Tibial nerve (tissue), 4 donors: ENCODE results near the gene ERC2. TPM values are rescaled to one million over a fixed set of nuclear protein-coding genes. Genes with fewer than 3 reads are reported as not detected.

ENCODE experiments used
- DNase-seq, 2 donors: peaks; one replicate each; pipeline ENCODE4 v3.0.0-alpha.2; 2019; ENCODE audit warnings: low spot score in 2 of 2
- H3K27ac ChIP-seq, 4 donors: fragments of 200-600 bp; sonication (generic) in 3 of 4; one replicate each; pipeline ENCODE4 v1.5.1; 2017 to 2019; ENCODE audit warnings: mild to moderate bottlenecking in 1 of 4
- H3K27me3 ChIP-seq, 2 donors: fragments of 200-600 bp; sonication (generic) in 1 of 2; one replicate each; pipeline versions ENCODE4 v1.5.1 to v1.6.0; 2017 to 2019
- H3K36me3 ChIP-seq, 3 donors: fragments of 200-600 bp; sonication (generic); one replicate each; pipeline ENCODE4 v1.5.1; 2018 to 2019
- H3K4me1 ChIP-seq, 4 donors: fragments of 200-600 bp; sonication (generic) in 3 of 4; one replicate each; pipeline ENCODE4 v1.5.1; 2017 to 2019
- H3K4me3 ChIP-seq, 4 donors: fragments of 200-600 bp; sonication (generic) in 3 of 4; one replicate each; pipeline ENCODE4 v1.5.1; 2017 to 2019; ENCODE audit warnings: mild to moderate bottlenecking in 1 of 4, moderate library complexity in 1 of 4
- H3K9me3 ChIP-seq, 4 donors: fragments of 200-600 bp; sonication (generic) in 3 of 4; one replicate each; pipeline ENCODE4 v1.5.1; 2017 to 2019
- CTCF ChIP-seq, 5 experiments: fragments of 200-600 bp in 3 of 5; fragments of 450-650 bp in 2 of 5; sonication (generic) in 3 of 5; IDR thresholded peaks; one replicate each; pipeline ENCODE4 v1.5.1; 2016 to 2019; ENCODE audit warnings: antibody characterized with exemption in 5 of 5, mild to moderate bottlenecking in 3 of 5, moderate library complexity in 2 of 5
- EP300 ChIP-seq, 2 donors: sonication (generic); formaldehyde crosslinking; IDR thresholded peaks; one replicate each; pipeline ENCODE4 v1.6.1; 2017; ENCODE audit warnings: antibody characterized with exemption in 2 of 2, mild to moderate bottlenecking in 1 of 2
- POLR2A ChIP-seq, 2 donors: fragments of 450-650 bp; IDR thresholded peaks; one replicate each; pipeline ENCODE4 v1.6.1; 2017; ENCODE audit warnings: antibody characterized with exemption in 2 of 2, mild to moderate bottlenecking in 2 of 2, moderate library complexity in 2 of 2
- WGBS, 2 donors: methylation state at CpG; one replicate each; pipeline ENCODE4 v1.1.5; 2018; 5-methylcytosine and 5-hydroxymethylcytosine counted together
- small RNA-seq: library from RNA; depleted of rRNA; stranded (forward); fragments of <200 nt; gene quantifications from one replicate; pipeline ENCODE3, GENCODE V24; 2016
- total RNA-seq, 4 donors: library from RNA; depleted of rRNA; stranded (reverse); fragments of >200 nt; gene quantifications; one replicate each; pipeline ENCODE4 v1.1.0, GENCODE V29; 2016

ERC2 gene
- total RNA-seq, 4 donors from 2014 or later = 0.84 to 0.98 (median 0.90) TPM; not detected in 1

GRCh38 chr3:55467099-55467498 lies 1001.2 kb downstream of the ERC2 start:
- DNase-seq = no peak
- H3K36me3 ChIP-seq = peaks cover 0 to 5% (median 0%) of the 10 kb centered on the region in 3 donors
- 37 to 58% methylated on average over 2 of the region's 2 CpGs for WGBS, 2 donors
- no peak overlapping the region for H3K27ac ChIP-seq
- no peaks in the 10 kb centered on the region for H3K4me1 ChIP-seq
- H3K27me3 ChIP-seq = no peaks in the 10 kb centered on the region
- H3K4me3 ChIP-seq = no peak overlapping the region
- H3K9me3 ChIP-seq = no peaks in the 10 kb centered on the region
- TF ChIP-seq POLR2A (IDR thresholded peaks at IDR 0.05) (no peak), CTCF (IDR thresholded peaks at IDR 0.05) (no peak), EP300 (IDR thresholded peaks at IDR 0.05) (no peak)

- no peak for TF ChIP-seq CTCF (IDR thresholded peaks at IDR 0.05)
- TF ChIP-seq EP300 (IDR thresholded peaks at IDR 0.05) = no peak
- TF ChIP-seq POLR2A (IDR thresholded peaks at IDR 0.05) = no peak
- Histone ChIP-seq H3K9me3 (no peaks in the 10 kb centered on the region), H3K36me3 (peaks cover 0 to 5% (median 0%) of the 10 kb centered on the region in 3 donors), H3K27me3 (no peaks in the 10 kb centered on the region), H3K27ac (no peak overlapping the region), H3K4me3 (no peak overlapping the region), H3K4me1 (no peaks in the 10 kb centered on the region)
- no peak for DNase-seq
- WGBS, 2 donors = 64 to 68% methylated on average over 3 of the region's 3 CpGs
Observed at GRCh38 chr3:55466526-55466925, 1001.7 kb downstream of the ERC2 start.

- no peaks in the 10 kb centered on the region for H3K4me1 ChIP-seq
- 94 to 100% methylated on average over 1 of the region's 1 CpG for WGBS, 2 donors
- H3K36me3 ChIP-seq = no peaks in the 10 kb centered on the region
- no peaks in the 10 kb centered on the region for H3K9me3 ChIP-seq
- no peaks in the 10 kb centered on the region for H3K27me3 ChIP-seq
- TF ChIP-seq EP300 (IDR thresholded peaks at IDR 0.05) = no peak
- H3K27ac ChIP-seq = no peak overlapping the region
- no peak for DNase-seq
- no peak overlapping the region for H3K4me3 ChIP-seq
Observed at GRCh38 chr3:55461896-55462295, 1006.4 kb downstream of the ERC2 start.

GRCh38 chr3:55459838-55460237 lies 1008.4 kb downstream of the ERC2 start:
- TF ChIP-seq CTCF (IDR thresholded peaks at IDR 0.05) (no peak), EP300 (IDR thresholded peaks at IDR 0.05) (no peak), POLR2A (IDR thresholded peaks at IDR 0.05) (no peak)
- Histone ChIP-seq H3K36me3 (no peaks in the 10 kb centered on the region), H3K9me3 (no peaks in the 10 kb centered on the region), H3K27ac (no peak overlapping the region), H3K4me3 (no peak overlapping the region), H3K27me3 (no peaks in the 10 kb centered on the region), H3K4me1 (no peaks in the 10 kb centered on the region)
- DNase-seq = no peak

Small RNA genes lying within 50 kb of the gene (small RNA-seq; reads per million reads assigned to genes)
- not detected for gene MIR3938
- not detected for gene RNA5SP133

Other genes starting within 250 kb of the ERC2 start
- 10 to 100 TPM; 33.9 to 73.8 (median 51.9) TPM for gene CCDC66, start 88.7 kb upstream of the ERC2 start, total RNA-seq
- 10 to 100 TPM; 61.5 to 90.2 (median 82.6) TPM for gene TASOR, start 214.8 kb upstream of the ERC2 start, total RNA-seq